Astrocyte (in vitro differentiated cells and primary cell): ENCODE results near the gene REEP6.

Source experiments
- EZH2 ChIP-seq: IDR thresholded peaks from 2 replicates; pipeline ENCODE4 v1.6.1; 2012; ENCODE audit warnings: mild to moderate bottlenecking, low read length, inconsistent platforms; ENCODE audit not compliant: insufficient read depth
- TF ChIP-seq, protein P1 (sequence below): IDR thresholded peaks from 2 replicates; pipeline ENCODE4 v1.5.1; 2011; ENCODE audit warnings: low read depth, mild to moderate bottlenecking, inconsistent platforms, low read length, moderate library complexity; ENCODE audit not compliant: insufficient read depth

DNA sequence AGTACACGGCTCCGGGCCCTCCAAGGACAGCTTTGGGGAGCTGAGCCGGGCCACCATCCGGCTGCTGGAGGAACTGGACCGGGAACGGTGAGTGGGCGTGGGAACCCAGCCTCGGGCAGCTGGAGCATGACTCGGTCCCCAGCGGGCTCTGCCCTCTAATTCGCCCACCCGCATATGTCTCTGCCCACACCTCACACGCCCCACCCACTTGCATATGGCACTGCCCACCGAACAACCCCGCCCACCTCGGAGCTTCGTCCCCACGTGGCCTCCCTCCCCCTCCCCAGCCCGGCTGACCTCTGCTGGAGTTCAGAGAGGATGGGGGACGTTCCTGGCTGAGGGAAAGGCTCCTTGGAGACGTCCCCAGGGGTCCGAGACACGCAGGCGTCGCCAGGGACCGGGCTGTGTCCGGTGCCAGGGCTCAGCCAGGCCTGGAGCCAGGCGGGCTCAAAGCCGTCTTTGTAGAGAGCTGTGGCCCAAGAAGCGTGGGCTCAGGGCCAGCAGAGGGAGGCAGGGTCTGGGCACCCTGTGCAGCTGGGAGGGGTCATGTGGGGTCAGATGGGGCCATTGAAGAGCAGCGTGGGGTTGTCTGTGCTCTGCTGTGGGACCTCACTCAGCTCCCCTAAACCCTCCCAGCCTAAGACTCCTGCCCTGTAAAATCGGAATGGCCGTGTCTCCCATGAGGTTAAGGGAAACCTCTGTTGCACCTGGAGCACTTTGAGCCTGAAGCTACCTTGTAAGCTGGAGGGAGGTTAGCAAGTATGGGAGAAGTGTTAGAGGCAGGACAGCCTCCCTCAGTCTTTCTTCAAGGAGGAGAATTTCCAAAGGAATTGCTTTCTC, 37.2 kb upstream of the REEP6 start:
- TF ChIP-seq, protein P1, sequence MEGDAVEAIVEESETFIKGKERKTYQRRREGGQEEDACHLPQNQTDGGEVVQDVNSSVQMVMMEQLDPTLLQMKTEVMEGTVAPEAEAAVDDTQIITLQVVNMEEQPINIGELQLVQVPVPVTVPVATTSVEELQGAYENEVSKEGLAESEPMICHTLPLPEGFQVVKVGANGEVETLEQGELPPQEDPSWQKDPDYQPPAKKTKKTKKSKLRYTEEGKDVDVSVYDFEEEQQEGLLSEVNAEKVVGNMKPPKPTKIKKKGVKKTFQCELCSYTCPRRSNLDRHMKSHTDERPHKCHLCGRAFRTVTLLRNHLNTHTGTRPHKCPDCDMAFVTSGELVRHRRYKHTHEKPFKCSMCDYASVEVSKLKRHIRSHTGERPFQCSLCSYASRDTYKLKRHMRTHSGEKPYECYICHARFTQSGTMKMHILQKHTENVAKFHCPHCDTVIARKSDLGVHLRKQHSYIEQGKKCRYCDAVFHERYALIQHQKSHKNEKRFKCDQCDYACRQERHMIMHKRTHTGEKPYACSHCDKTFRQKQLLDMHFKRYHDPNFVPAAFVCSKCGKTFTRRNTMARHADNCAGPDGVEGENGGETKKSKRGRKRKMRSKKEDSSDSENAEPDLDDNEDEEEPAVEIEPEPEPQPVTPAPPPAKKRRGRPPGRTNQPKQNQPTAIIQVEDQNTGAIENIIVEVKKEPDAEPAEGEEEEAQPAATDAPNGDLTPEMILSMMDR, result no peak
- no peak for TF ChIP-seq EZH2
